Ishikawa (cell line): Measurements from ENCODE around the gene ALX3.

Experiments used
- EP300 ChIP-seq: IDR thresholded peaks from 2 replicates; pipeline ENCODE4 v1.6.1; 2012; ENCODE audit warnings: borderline replicate concordance
- TAF1 ChIP-seq: IDR thresholded peaks from 2 replicates; pipeline ENCODE4 v1.6.1; 2012; ENCODE audit warnings: low read depth, mild to moderate bottlenecking

DNA sequence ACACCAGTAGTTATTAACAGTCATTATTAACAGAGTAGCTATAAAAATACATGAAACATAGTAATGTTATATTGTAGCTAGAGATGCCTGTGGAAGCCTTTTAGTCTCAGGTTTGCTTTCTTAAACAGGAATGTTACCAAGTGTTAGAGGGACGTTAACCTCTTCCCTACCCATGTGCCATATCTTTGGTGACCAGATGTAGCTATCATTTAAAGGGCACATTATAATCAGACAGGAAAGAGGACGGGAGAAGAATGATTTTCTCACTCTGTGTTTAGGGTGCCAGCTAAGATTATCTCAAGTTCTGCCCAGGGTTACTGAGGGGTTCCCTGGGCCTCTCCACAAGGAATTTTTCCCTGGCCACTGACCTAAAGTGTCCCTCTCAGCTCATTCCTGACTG is 20.9 kb upstream of the ALX3 start:
- TF ChIP-seq EP300 = no peak
- no peak for TF ChIP-seq TAF1
